Measurements from ENCODE around the gene FASTKD1.

GRCh38 chr2:169619946-169620345 lies 46.3 kb upstream of the FASTKD1 start:
- TF ChIP-seq POLR2AphosphoS5 (IDR thresholded peaks at IDR 0.05) (no peak), POLR2A (IDR thresholded peaks at IDR 0.05) (no peak), EP300 (IDR thresholded peaks at IDR 0.05) (no peak)
- TF ChIP-seq, protein P1, sequence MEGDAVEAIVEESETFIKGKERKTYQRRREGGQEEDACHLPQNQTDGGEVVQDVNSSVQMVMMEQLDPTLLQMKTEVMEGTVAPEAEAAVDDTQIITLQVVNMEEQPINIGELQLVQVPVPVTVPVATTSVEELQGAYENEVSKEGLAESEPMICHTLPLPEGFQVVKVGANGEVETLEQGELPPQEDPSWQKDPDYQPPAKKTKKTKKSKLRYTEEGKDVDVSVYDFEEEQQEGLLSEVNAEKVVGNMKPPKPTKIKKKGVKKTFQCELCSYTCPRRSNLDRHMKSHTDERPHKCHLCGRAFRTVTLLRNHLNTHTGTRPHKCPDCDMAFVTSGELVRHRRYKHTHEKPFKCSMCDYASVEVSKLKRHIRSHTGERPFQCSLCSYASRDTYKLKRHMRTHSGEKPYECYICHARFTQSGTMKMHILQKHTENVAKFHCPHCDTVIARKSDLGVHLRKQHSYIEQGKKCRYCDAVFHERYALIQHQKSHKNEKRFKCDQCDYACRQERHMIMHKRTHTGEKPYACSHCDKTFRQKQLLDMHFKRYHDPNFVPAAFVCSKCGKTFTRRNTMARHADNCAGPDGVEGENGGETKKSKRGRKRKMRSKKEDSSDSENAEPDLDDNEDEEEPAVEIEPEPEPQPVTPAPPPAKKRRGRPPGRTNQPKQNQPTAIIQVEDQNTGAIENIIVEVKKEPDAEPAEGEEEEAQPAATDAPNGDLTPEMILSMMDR (IDR thresholded peaks at IDR 0.05), result no peak
